GM12874 (cell line): ENCODE measurements around the gene UBALD2.

Source experiments
- TF ChIP-seq, protein P1 (sequence below): IDR thresholded peaks from 2 replicates; pipeline ENCODE4 v1.5.1; 2011; ENCODE audit warnings: low read depth, mild to moderate bottlenecking, control low read depth, low read length, moderate library complexity; ENCODE audit not compliant: insufficient read depth

Gene UBALD2

DNA sequence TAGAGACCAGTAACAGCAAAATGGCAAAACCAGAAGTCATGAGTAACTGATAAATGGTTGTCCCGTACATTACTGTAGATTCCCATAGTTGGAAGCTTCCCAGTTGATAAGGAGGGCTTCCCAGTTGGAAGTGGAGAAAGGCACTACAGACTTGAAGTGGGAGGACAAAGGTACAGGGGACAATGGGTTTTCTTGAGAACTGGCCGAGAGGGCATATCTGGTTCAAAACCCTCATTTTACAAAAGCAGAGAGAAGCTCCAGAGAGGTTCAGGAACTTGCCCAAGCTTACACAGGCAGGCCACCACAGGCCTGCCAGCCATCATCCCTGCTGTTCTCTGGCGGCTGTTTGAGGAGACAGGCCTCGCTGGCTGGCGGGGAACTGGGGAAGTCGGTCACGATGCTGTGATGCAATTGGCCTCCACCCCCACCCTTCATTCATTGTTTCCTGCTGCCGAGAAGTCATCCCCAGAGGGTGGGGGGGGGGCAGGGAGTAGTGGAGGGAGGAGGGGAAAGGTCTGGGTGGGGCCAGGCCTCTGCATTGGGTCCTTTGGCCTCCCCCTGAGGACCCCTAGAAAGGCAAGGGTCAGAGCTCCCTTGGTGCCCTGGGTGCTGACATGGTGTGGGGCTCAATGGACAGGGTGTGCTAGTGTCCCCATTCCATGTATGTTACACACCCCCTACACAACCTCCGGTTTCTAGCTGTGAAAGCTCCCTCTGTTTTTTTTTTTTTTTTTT lies 3.0 kb downstream of the UBALD2 start:
- TF ChIP-seq, protein P1, sequence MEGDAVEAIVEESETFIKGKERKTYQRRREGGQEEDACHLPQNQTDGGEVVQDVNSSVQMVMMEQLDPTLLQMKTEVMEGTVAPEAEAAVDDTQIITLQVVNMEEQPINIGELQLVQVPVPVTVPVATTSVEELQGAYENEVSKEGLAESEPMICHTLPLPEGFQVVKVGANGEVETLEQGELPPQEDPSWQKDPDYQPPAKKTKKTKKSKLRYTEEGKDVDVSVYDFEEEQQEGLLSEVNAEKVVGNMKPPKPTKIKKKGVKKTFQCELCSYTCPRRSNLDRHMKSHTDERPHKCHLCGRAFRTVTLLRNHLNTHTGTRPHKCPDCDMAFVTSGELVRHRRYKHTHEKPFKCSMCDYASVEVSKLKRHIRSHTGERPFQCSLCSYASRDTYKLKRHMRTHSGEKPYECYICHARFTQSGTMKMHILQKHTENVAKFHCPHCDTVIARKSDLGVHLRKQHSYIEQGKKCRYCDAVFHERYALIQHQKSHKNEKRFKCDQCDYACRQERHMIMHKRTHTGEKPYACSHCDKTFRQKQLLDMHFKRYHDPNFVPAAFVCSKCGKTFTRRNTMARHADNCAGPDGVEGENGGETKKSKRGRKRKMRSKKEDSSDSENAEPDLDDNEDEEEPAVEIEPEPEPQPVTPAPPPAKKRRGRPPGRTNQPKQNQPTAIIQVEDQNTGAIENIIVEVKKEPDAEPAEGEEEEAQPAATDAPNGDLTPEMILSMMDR: no peak

DNA sequence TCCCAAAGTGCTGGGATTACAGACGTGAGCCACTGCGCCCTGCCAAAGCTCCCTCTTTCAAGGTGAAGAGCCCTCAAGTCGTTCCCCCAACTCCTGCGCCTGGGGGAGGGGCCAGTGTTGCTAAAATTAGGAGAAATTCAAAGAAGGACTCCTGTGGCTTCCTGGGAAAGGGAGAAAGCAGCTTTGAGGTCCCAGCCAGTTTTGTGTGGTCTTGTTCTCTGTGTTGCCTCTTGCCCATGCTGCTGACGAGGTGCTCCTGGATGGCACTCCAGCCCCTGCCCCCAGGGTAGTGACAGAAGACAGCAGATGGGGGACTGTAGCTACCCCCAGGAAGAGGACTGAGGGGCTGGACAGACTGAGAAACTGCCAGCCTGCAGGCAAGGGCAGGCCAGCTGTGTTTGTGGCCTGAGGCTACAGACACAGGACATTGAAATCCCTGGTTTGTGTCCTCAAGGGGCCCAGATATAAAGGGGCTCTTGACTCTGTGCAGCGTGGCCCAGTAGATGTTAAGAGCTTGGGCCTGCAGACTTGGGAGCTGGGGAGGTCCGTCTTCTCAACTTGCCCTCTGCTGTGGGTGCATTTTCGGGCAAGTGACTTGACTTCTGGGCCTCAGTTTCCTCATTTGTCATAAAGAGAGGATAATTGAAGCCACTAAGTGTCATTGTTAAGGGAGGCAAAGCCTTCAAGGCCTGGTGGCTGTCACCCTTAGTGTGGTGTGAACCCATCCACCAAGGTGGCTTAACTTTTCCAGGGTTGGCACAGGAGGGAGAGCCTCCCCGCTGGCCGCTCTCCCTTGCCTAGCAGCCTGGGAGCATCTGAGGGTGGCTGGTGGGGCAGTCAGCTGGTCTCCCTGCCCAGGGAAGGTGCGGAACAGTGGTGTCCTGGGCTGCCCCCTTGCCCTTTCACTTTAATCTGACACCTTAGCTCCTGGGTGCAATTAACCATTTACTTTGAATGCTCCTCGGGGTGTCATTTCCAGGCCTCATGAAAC lies 4.1 kb downstream of the UBALD2 start:
- TF ChIP-seq, protein P1: no peak

DNA sequence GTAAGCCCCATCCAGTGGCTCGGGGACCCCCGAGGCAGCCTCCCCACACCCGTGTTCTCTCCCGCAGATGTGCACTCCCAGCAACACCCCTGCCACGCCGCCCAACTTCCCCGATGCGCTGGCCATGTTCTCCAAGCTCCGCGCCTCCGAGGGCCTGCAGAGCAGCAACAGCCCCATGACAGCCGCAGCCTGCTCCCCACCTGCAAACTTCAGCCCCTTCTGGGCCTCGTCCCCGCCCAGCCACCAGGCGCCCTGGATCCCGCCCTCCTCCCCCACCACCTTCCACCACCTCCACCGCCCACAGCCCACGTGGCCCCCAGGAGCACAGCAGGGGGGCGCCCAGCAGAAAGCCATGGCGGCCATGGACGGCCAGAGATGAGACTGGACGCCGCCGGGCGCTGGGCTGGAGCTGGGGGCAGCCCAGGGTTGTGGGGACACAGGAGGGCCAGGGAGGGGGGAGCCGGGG lies 5.0 kb downstream of the UBALD2 start:
- TF ChIP-seq, protein P1: no peak

DNA sequence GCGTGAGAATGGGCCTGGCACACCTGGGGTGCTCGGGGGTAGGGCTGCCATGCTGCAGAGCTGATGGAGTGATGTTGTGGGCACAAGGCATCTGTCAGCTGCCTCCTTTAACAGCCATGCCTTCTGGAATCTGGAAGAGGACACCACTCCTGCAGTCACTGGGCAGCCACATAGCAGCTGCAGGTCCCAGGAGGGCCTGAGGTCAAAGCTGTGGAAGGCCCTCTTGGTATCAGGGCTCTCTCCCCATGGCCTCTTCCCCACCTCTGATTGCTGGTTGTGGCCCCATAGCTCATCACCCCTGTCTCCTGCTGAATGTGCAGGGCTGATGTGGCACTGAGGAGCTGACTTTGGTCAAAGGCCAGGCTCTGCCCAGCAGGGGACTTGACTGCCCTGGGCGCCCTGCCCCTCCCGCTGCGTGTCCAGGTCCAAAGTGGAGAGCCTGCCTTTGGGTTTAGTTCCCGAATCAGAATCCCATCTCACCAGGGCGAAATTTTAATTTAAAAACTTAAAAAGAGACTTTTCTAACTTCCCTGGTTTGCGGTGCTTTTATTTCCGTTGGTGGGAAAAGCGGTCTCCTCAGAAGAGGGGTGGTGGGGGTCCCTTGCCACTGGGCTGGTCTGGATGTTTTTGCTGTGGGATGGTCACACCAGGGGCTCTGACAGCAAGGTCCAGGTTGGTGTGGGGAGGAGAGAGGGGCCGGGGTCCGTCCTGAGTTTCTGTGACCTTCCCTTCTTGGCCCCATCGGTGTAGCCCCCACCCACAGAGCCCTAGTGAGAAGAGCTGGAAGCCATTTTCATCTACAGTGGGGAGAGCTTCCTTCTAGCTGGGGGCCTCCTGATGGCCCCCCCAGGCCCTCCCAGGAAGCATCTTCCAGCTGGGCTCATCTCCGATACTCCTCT lies 5.9 kb downstream of the UBALD2 start:
- TF ChIP-seq, protein P1: no peak

DNA sequence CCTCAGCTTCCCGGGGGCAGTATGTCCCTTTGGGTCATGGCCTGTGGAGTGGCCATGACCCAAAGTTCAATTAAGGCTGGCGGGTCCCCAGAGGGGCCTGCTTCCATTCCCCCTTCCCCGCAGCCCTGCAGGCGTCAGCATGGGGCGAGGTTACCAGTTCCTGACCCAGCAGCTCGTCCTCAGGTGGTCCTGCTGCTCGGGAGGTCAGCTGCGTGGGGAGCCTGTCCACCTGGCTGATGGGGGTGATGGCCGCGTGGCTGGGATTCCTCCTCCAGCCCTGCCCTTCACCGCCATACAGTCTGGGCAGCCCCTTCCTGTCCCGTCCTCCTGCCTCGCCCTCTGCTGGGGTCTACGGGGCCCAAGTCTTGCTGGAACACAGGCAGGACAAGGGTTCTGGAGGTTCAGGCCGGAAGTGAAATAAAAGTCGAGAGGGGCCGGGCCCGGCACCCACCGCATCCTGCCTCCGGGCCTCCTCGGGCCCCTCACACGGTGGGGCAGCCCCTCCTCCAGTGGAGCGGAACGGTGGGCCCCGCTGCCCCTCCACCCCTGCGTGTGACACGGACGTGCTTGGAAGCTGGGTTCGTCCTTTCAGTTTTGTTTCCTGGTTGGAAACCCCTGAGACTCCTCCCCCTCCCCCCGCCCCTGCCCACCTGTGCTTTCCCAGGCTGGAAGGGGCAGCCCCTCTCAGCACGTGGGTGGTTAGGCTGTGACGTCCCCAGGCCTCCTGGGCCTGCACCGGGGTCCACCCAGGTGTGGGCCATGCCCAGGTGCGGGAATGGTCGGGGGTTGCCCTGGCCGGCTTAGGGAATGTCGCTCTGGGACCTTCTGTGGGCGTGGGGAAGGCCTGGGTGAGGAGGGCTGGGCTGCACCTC lies 6.8 kb downstream of the UBALD2 start:
- TF ChIP-seq, protein P1: 0 out of 2 replicates have a peak, but pooled peaks have one; percentile 9

DNA sequence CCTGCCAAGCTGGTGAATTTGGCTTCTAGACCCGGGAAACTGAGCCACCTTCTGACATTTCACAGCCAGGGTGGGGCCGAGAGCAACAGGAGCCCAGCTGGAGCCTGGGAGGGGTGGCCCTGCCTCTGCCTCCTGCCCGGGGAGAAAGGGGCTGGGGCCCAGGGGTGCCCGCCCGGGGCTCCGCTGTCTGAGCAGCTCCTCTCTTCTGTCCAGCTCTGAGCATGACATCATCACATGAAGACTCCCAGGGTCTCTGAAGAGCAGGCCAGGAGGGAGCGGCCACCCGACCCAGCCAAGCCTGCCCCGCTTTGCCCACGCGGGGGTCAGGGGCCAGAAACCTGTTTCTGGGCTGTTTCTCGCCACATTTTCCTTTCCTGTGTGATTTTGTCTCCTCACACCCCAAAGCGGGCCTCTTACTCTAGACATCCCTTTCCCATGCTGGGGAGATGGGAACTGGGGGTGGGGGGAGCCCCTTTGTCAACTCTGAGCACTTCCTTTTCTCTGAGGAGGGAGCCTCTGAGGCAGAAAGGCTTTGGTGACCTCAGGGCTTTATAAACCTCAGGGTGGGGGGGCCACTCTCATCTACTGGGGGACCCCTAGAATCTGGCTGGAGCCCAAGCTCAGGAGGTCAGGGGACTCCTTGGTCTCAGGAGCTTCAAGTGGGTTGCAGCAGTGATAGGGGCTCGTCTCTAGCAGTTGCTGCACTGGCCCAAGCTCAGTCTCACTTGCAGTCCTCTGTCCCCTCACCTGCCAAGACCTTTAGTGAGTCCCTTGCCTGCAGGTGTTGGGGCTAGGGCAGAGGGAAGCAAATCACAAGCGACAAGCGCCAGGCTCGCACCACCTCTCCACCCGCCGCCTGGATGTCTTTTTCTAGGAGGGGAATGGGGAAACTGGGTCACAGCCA lies 7.6 kb downstream of the UBALD2 start:
- TF ChIP-seq, protein P1: no peak
